Glutamatergic neuron (in vitro differentiated cells): ENCODE results near the gene TAS1R2. TPM values are rescaled to one million over a fixed set of nuclear protein-coding genes. Genes with fewer than 3 reads are reported as not detected.

Experiments
- DNase-seq: peaks from one replicate; pipeline ENCODE4 v3.0.0; 2022
- H3K27ac Mint-ChIP-seq: one replicate; pipeline ENCODE4 v1.8.0; 2020; ENCODE audit warnings: mild to moderate bottlenecking, mixed read lengths, inconsistent platforms; ENCODE audit not compliant: unreplicated experiment
- H3K27me3 Mint-ChIP-seq: one replicate; pipeline ENCODE4 v1.8.0; 2020; ENCODE audit warnings: mild to moderate bottlenecking, moderate library complexity, mixed read lengths, inconsistent platforms; ENCODE audit not compliant: unreplicated experiment
- H3K36me3 Mint-ChIP-seq: one replicate; pipeline ENCODE4 v1.8.0; 2020; ENCODE audit warnings: mild to moderate bottlenecking, mixed read lengths, inconsistent platforms; ENCODE audit not compliant: unreplicated experiment
- H3K4me1 Mint-ChIP-seq: one replicate; pipeline ENCODE4 v1.8.0; 2020; ENCODE audit warnings: mild to moderate bottlenecking, low read depth, mixed read lengths, inconsistent platforms; ENCODE audit not compliant: unreplicated experiment
- H3K4me3 Mint-ChIP-seq: one replicate; pipeline ENCODE4 v1.8.0; 2020; ENCODE audit warnings: mild to moderate bottlenecking, mixed read lengths, inconsistent platforms; ENCODE audit not compliant: unreplicated experiment
- H3K9me3 Mint-ChIP-seq: one replicate; pipeline ENCODE4 v1.8.0; 2020; ENCODE audit warnings: mild to moderate bottlenecking, moderate library complexity, mixed read lengths, inconsistent platforms; ENCODE audit not compliant: unreplicated experiment
- CTCF ChIP-seq: fragments of 200-600 bp; sonication (generic); IDR thresholded peaks from one replicate; pipeline ENCODE4 v1.5.0; 2021; ENCODE audit not compliant: partially characterized antibody, unreplicated experiment
- total RNA-seq: library from RNA; stranded (reverse); fragmentation: NEBNext Ultra II Directional; extraction: Animal tissue kit (Norgen Biotek cat#: 25700); gene quantifications from one replicate; pipeline ENCODE4 v1.2.1, GENCODE V29; 2021; ENCODE audit not compliant: unreplicated experiment

Gene TAS1R2
- total RNA-seq, 1 donor from 2014 or later, result not detected

- Mint-ChIP-seq H3K27me3 (peaks cover 3% of the 10 kb centered on the region), H3K36me3 (no peaks in the 10 kb centered on the region), H3K9me3 (peaks cover 1% of the 10 kb centered on the region), H3K4me1 (peaks cover 10% of the 10 kb centered on the region), H3K27ac (no peak overlapping the region), H3K4me3 (no peak overlapping the region)
- TF ChIP-seq CTCF, result no peak
- no peak for DNase-seq
These were observed 31.9 kb upstream of the TAS1R2 start for GRCh38 chr1:18891426-18891780.

DNA sequence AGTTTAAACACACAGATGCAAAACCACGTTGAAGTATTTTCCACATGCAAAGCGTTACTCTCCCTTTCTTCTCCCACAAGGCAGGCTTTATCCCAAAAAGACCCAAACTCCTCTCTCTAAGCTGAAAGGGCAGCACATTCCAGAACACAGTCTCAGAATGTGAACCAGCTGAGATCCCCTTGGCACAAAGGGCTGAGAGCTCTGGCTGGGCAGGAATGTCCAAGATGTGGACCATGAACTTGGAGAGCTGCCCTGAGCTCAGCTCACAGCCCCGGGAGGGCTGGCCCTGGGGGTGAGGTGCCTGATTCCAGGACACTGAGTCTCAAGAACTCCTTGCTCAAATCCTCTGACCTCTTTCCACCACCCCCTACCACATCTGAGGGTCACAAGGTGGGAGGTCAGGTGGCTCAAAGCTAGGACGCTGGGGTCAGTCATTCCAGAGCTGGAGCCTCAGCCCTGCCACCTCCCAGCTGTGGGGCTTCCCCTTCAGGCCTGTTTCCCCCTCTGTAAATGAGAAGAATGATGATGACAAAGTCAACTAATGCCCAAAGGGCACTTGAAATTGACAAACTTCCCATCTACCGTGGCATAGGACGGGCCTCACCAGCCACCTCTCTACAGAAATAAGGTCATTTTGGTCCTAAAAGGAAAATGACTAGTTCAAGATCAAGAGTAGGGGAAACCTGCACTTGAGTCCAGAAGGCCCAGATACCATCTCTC is 31.4 kb upstream of the TAS1R2 start:
- TF ChIP-seq CTCF, result no peak
- H3K27me3 Mint-ChIP-seq, result peaks cover 3% of the 10 kb centered on the region
- no peak for DNase-seq
- H3K4me1 Mint-ChIP-seq, result peaks cover 10% of the 10 kb centered on the region
- H3K9me3 Mint-ChIP-seq, result peaks cover 1% of the 10 kb centered on the region
- H3K4me3 Mint-ChIP-seq, result no peak overlapping the region
- no peak overlapping the region for H3K27ac Mint-ChIP-seq
- H3K36me3 Mint-ChIP-seq, result no peaks in the 10 kb centered on the region

GRCh38 chr1:18886003-18886335 is 26.5 kb upstream of the TAS1R2 start:
- Mint-ChIP-seq H3K27me3 (no peaks in the 10 kb centered on the region), H3K27ac (no peak overlapping the region), H3K36me3 (no peaks in the 10 kb centered on the region), H3K4me1 (no peaks in the 10 kb centered on the region), H3K9me3 (peaks cover 4% of the 10 kb centered on the region), H3K4me3 (no peak overlapping the region)
- no peak for TF ChIP-seq CTCF
- DNase-seq, result no peak

DNA sequence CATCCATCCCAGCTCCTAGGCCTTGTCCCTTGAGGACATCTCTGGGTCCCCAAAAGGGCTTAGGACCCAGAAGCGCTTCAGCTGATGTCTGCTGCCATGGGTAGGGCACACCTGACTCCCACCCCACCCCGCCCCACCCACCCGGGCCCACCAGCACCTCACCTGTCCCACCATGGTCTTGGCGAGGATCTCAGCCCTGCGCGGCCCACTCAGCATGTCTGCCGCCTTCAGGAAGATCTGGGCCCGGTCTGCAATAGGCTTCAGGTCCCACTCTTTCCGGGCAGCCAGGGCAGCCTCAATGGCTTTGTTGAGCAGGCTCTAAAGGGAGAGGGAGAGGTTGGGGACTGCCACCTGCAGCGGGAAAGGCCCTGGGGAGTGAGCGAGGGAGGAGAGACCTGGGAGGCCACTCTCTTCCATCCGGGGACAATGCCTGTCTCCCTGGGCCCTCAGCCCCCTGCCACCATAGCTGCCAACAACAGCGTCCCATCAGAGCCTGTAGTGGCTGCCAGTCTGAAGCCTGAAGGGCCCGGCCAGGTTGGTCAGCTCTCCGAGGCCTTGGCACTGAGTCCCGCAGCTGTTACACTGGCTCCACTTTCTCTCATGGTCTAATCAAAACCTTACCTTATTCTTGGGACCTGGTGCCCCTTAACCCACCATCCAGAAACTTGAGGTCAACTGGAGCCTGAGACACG is 26.0 kb upstream of the TAS1R2 start:
- Mint-ChIP-seq H3K4me3 (no peak overlapping the region), H3K36me3 (no peaks in the 10 kb centered on the region), H3K4me1 (no peaks in the 10 kb centered on the region), H3K27me3 (no peaks in the 10 kb centered on the region), H3K9me3 (peaks cover 4% of the 10 kb centered on the region), H3K27ac (no peak overlapping the region)
- TF ChIP-seq CTCF, result no peak
- DNase-seq, result no peak

DNA sequence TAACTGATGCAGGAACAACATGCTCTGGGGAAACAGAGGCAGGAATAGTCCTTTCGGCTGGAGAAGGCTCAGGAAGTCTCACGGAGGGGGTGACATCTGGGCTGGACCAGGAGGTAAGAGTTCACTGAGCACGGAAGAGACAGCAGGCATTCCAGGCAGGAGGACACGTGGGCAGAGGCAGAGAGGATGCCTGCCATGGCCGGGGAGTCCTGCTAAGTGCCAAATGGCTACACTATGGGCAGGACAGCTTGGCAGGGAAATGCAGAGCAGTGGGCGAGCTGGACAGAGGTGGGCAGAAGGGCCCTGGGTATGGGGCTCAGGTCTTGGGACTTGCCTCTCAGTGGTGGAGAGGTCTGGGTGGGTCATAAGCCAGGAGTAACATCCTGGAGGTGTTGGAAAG is 25.3 kb upstream of the TAS1R2 start:
- no peaks in the 10 kb centered on the region for H3K36me3 Mint-ChIP-seq
- TF ChIP-seq CTCF, result no peak
- peaks cover 4% of the 10 kb centered on the region for H3K9me3 Mint-ChIP-seq
- no peaks in the 10 kb centered on the region for H3K4me1 Mint-ChIP-seq
- no peak overlapping the region for H3K4me3 Mint-ChIP-seq
- H3K27me3 Mint-ChIP-seq, result no peaks in the 10 kb centered on the region
- DNase-seq, result no peak
- no peak overlapping the region for H3K27ac Mint-ChIP-seq
